ENCODE data around the gene BICRA.
"Not testable (repeated sequence)": the region's sequence is repeated elsewhere in the genome, so short reads cannot be mapped to it uniquely, and the experiment has no call there.

Gene BICRA

DNA sequence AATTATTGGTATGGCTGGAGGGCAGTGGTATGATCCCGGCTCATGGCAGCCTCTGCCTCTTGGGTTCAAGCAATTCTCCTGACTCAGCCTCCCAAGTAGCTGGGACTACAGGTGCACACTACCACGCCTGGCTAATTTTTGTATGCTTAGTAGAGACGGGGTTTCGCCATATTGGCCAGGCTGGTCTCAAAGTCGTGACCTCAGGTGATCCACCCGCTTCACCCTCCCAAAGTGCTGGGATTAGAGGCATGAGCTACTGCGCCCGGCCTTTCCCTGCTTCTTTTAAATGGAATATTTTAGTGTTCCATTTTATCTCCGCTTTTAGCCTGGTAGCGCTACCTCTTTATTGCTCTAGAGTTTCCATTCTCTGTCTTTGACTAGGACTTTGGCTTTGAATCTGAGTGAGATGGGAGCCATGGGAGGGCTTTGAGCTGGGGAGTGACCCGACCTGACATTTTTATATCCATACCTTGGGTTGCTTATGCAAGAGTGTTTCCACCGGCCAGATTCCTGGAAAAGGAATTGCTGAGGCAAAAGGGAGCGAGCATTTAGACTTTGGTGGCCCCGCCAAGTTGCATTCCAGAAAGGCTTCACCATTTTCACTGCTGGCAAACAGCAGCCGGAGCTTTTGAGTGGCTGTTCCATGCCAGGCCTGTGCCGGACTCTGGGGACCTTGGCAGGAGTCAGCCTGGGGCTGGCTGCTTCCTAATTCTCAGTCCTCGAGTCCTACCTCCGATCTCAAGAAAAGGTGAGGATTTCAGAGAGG is 22.9 kb downstream of the BICRA start:
- DNase-seq (ENCODE audit: low read depth in 2 of 2), result no peak

DNA sequence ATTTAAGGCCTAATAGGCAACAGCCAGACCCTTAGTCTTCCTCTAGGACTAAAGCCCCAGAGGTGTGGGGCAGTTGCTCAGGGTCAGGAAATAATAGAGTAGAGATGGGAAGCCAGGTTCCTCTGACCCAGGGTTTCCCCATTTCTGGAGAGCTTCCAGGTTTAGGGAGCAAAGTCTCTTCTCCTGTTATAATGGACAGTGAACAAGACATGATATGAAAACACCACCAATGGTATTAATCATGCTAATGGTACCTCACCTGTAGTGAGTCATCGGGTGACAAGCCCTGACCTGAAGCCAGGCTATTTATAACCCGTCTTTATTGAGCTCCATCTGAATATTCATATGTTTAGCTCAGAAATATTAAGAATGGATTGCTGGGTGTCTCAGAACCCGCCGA is 24.6 kb downstream of the BICRA start:
- no peak for DNase-seq (ENCODE audit: low read depth in 2 of 2)

DNA sequence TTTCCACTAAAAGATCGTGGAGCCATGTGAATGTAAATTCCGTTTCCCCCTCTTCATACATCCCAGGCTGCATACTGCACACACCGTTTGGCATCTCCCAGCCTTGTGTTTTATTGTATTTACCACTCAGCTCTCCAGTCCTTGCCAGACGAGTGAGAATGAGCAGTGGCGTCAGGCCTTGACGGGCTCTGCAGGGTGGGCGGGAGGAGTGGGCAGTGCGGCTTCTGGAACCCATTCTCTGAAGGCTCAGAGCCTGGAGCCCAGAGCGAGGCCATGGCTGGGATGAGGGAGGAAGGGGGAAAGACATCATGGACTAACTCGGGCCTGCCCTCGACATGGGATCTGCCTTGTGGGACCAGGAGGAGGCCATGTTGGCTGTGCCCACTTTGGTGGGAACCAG is 25.1 kb downstream of the BICRA start:
- DNase-seq (ENCODE audit: low read depth in 2 of 2), result no peak

DNA sequence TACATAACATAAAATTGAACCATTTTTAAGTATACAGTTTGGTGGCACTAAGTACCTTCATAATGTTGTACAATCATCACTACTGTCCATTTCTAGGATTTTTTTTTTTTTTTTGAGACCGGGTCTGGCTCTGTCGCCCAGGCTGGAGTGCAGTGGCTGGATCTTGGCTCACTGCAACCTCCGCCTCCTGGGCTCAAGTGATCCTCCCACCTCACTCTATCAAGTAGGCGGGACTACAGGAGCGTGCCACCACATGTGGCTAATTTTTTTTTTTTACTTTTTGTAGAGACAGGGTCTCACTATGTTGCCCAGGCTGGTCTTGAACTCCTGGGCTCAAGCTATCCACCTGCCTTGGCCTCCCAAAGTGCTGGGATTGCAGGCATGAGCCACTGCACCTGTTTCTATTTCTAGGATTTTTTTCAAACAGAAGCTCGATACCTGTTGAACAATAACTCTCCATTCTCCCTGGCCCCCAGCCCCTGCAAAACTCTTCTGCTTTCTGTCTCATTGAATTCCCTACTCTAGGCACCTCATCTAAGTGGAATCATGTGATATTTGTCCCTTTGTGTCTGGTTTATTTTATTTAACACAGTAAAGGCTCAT is 26.3 kb downstream of the BICRA start:
- not testable (repeated sequence) for DNase-seq (ENCODE audit: low read depth in 2 of 2)

DNA sequence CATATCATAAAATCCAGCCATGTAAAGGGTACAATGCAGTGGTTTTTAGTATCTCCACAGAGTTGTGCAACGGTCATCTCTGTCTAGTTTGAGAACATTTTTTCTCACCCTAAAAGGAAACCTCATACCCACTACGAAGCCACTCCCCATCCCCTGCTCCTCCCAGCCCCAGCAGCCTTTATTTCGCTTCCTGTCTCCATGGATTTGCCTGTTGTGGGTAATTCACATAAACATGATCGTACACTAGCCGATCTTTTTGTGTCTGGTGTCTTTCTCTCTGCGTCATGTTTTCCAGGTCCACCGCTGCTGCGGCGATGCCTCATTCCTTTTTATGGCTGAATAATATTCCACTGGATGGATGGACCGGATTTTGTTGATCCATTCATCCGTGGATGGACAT is 28.6 kb downstream of the BICRA start:
- no peak for DNase-seq (ENCODE audit: low read depth in 2 of 2)

DNA sequence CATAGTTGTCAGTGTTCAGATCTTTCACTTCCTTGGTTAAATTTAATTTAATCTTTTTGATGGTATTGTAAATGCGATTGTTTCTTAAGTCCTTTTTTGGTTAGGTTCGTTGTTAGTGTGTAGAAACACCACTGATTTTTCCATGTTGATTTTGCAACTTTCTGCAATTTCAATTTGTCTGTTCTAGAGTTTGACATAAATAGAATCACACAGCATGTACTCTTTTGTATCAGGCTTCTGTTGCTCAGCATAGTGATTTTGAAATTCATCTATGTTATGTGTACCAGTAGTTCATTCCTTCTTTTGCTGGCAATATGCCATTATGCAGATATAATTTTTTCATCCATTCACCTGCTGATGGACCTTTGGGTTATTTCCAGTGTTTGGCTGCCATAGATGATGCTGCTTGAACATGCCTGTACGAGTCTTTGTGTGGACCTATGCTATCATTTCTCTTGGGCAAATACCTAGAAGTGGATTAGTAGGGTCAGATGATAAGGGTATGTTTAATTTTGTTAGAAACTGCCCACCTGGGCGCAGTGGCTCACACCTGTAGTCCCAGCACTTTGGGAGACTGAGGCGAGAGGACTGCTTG is 33.1 kb downstream of the BICRA start:
- DNase-seq (ENCODE audit: low read depth in 2 of 2), result no peak

DNA sequence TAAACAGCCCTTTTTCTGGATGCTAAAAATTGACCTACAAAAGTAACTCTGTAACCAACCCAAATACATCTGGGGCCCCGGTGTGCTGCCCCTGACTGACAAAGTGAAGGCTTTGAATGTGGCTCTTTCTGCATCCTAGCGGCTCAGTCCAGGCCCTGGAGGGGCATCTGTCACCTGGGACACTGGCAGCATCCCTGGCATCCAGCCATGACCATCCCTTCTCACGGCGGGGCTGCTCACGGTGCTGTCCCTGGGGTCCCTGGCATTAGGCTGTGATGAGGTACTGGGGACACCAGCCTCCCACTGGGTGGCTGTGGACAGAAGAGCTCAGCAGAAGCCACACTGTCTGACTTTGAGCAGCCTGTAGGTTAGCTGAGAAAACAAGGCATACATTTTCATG is 34.3 kb downstream of the BICRA start:
- no peak for DNase-seq (ENCODE audit: low read depth in 2 of 2)

DNA sequence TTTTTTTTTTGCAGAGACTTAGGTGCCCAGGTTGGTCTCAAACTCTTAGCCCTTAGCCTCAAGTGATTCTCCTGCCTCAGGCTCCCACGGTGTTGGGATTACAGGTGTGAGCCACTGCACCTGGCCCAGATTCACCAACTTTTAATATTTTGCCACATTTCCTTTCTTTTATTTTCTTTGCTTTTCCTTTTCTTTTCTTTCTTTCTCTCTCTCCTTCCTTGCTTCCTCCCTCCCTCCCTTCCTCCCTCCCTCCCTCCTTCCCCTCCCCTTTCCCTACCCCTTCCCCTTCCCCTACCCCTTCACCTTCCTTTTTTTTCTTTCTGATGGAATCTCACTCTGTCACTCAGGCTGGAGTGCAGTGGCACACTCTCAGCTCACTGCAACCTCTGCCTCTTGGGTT is 35.3 kb downstream of the BICRA start:
- DNase-seq (ENCODE audit: low read depth in 2 of 2), result no peak

DNA sequence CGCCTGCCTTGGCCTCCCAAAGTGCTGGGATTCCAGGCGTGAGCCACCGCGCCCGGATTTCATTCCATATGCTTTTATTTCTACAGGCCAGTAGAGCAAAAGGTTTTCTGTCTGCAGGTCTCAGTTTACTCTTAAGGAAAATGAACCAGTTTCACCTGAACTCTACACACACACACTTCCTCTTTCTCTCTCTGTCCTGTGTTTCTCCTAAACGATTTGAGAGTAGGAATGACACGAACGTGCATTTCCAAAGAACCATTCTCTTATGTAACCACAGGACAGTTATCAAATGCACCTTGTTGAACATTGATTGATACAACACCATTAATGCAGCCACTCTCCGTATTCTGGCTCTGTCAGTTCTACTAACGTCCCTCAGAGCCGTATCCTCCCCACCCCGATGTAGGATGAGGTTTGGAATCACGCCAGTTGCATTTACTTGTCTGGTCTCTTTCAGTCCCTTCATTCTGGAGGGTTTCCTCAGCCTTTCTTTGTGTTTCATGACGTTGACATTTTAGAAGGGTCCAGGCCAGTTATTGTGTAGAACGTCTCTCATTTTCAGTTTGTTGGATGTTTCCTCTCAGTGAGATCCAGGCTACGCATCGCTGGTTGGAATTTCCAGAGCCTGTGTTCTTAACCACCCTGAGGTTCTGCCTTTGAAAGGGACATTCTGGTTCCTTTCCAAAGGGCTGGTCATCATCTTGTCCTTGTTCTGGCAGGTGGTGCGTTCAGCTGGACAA is 36.0 kb downstream of the BICRA start:
- no peak for DNase-seq (ENCODE audit: low read depth in 2 of 2)

DNA sequence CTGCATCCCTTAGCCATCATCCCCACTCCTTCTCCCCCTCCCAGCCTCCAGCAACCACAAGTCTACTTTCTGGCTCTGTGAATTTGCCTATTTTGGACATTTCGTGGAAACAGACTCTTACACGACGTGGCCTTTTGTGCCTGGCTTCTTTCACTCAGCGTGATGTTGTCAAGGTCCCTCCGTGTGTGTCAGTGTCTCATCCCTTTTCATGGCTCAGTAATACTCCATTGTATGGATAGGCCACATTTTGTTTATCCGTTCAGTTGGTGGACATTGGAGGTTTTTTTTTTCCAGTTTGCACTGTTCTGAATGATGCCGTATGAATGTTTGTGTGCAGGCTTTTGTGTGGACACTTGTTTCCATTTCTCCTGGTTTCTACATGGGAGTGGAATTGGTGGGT is 38.0 kb downstream of the BICRA start:
- DNase-seq (ENCODE audit: low read depth in 2 of 2), result no peak

DNA sequence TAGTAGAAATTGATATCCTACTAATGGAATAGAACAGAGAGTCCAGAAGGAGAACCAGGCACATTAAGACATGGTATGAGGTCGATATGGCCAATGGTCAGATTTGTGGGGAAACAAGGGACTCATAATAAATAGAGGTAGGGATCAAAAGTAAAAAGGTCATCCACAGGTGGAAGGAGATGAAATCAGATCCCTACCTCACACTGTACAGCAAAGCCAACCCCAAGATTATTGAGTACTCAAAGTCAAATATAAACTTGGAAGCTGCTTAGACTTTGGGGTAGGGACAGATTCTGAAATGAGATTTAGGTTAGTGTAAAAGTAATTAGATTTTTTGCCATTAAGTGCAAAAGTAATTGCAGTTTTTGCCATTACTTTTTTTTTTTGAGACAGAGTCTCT is 40.7 kb downstream of the BICRA start:
- DNase-seq (ENCODE audit: low read depth in 2 of 2), result no peak

DNA sequence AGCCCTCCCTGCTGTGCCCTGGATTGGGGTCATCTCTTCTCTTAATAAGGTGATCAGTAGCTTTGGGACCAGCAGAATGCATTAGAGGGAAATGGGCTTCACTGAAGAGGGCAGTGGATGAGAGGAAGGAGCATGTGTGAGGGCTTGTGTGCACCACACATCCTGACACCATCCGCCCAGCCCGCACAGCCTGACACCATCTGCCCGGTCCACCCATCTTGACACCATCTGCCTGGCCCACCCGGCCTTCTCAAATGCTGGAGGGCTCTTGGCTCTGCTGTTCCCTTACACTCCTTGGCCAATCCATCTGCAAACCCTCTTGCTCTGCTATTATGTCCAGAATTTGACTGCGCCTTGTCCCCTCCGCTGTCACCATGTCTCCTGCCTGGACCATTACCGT is 41.8 kb downstream of the BICRA start:
- DNase-seq (ENCODE audit: low read depth in 2 of 2), result no peak

DNA sequence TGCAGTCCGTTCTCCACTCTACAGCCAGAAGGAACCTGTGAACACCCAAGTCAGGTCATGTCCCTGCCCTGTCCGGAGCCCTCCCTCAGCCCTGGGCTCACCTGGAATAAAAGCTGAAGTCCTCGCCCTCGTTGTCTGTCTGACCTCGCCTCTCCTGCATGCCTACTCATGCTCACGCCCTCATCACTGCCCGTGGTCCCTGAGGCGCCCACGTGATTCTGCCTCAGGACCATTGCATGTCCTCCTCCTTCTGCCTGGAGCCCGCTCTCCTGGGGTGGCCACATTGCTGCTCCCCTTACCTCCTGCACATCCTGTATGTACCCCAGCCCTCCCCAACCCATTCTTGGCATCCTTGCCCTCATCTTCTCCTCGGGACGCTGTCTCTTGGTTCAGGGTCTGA is 42.2 kb downstream of the BICRA start:
- DNase-seq (ENCODE audit: low read depth in 2 of 2), result no peak

DNA sequence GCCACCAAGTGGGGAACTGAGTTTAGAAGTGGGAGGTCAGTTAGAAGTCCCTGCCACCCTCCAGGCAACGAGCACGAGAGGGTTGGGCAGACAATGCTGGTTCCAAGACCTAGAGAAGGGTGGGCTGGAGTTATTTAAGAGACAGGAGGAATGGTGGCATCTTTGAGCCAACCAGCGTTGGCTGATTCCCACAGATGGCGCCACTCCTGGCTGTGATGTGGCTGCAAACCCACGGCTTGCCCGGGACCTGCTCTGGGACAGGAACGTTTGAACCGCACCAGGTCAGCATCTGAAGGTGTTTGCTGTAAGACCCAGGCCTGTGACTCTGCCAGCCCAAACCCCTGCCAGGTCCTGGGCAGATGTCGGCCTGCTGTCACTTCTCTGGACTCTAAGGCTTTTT is 42.8 kb downstream of the BICRA start:
- no peak for DNase-seq (ENCODE audit: low read depth in 2 of 2)

DNA sequence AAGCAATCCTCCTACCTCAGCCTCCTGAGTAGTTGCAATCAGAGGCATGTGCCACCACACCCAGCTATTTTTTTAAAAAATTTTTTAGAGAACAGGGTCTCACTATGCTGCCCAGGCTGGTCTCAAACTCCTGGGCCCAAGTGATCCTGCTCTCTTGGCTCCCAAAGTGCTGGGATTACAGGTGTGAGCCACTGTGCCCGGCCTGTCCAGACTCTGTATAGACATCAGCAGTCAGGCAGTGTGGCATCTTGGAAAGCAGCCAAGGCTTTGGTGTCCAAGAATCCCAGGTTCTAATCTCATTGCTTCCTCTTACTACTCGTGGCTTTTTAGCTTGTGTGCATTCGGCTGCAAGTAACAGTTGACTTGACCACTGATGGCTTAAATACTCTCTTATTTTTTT is 43.4 kb downstream of the BICRA start:
- no peak for DNase-seq (ENCODE audit: low read depth in 2 of 2)

DNA sequence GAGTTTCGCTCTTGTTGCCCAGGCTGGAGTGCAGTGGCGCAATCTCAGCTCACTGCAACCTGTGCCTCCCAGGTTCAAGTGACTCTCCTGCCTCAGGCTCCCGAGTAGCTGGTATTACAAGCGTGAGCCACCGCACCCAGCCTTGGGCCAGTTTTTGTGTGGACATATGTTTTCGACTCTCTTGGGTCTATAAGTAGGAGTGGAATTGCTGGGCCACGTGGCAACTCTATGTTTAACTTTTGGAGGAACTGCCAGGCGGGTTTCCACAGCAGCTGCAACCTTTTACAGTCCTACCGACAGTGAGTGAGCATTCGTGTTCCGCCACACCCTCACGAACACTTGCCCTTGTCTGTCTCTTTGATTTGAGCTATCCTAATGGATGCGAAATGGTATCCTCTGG is 44.9 kb downstream of the BICRA start:
- DNase-seq (ENCODE audit: low read depth in 2 of 2), result no peak

DNA sequence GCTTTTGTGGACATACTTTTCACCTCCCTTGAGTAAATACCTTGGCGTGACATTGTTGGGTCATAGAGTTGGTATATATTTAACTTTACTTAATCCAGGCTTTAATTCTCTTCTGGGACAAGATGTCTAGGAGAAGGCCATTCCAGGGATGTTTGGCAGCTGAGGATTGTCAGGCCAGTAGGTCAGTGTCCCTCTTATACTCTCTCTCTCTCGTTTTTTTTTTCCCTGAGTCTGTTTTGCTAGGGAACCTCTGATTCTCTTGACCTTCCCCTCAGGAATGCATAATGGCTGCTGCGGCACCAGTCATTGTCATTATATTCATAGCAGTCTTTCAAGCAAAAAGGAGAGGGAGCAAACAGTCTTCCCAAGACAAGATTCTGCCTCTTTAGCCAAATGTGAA is 48.8 kb downstream of the BICRA start:
- DNase-seq (ENCODE audit: low read depth in 2 of 2), result no peak

DNA sequence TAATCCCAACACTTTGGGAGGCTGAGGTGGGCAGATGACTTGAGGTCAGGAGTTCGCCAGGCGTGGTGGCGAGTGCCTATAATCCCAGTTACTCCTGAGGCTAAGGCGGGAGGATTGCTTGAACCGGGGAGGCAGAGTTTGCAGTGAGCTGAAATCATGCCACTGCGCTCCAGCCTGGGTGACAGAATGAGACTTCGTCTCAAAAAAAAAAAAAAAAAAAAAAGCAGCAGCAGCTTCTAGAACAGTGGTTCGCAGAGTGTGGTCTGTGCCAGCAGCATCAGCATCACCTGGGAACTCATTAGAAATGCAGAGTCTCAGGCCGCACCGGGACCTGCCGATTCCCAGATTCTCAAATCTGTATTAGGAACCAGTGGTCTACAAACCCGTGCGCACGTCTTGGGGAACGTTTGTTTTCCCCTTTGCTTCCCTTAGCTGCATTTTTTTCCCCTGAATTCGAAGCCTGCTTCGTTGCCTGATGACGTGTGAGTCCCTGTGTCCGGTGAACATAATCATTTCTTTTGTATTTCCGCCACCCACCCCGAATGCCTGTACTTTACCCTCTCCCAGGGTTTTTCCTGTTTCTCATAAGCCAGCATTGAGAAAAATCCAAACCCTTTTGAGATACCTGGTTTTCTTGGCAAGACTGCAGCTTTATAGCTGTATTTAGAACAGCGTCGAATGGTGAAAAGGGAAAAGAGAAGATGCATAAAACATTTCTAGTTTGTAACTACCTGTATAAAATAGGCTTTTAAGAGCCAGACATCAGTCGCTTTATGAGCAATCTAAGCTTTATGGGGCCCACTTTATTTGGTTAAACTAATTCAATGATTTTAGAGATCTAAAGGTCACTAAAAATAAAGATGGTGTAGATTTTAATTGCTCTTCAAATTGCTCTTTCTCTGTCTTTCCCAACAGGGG is 49.8 kb downstream of the BICRA start:
- DNase-seq (ENCODE audit: low read depth in 2 of 2), result no peak

DNA sequence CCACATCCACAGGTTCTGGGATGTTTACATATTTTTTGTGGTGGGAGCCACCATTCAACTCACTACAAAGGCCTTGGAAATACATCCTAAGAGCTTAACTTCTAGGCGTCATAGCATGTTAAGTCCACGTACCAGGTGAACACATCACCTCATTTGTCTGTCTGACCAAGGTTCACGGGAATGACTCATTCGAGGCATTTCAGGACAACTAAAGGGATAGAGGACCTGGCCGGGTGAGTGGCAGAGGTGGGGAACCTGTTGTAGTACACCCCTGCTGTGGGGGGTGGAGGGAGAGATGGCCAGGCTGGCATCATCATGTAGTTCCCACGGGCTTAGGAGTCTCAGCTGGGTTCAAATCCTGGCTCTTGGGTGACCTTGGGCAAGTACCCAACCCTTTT is 51.5 kb downstream of the BICRA start:
- DNase-seq (ENCODE audit: low read depth in 2 of 2), result no peak

DNA sequence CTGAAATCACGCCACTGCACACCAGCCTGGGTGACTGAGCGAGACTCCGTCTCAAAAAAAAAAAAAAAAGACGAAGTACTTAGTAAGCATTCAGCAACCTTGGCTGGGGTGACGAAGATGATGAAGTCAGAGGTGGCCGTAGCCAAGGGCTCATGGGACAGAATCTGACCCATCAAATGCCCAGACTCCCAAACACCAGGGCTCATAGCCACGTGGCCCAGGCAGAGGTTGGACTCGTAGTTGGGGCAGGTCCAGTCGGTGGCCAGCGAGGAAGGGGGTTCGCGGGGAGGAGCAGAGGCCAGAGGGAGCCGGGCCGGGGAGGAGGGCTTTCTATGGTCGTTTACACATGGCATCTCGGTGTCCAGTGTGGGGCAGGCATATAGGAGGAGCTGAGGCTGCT is 52.2 kb downstream of the BICRA start:
- no peak for DNase-seq (ENCODE audit: low read depth in 2 of 2)

DNA sequence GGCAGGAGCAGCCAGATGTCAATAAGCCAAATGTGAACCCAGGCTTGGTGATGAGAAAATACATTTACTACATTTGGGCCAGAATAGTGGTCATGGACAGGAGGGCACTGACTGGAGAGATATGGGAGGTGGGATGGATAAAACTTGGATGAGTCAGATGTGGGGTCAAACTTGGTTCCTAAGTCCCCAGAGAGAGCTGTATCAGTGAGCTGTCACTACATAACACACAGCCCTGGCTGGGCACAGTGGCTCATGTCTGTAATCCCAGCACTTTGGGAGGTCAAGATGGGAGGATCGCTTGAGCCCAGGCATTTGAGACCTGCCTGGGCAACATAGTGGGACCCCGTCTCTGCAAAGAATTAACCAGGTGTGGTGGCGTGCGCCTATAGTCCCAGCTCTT is 52.7 kb downstream of the BICRA start:
- DNase-seq (ENCODE audit: low read depth in 2 of 2), result no peak

DNA sequence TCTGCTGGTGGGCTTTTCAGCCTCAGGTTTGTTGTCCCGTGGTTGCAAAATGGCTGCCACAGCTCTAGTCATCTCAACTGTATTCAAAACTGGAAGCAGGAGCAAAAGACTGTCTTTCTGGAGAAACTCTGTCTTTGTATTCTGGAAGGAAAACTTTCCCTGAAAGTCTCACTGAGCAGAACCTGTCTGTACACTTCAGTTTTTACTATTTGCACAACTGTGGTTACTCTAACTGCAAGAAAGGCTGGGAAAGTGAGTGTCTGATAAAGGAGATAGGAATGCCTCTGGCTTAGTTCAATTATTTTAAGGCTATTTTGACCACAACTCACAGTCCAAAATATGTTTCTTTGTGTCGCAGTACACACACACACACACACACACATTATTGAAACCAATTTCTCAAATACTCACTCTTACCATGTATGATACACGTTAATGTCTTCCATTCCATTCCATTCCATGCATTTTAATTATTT is 54.5 kb downstream of the BICRA start:
- DNase-seq (ENCODE audit: low read depth in 2 of 2), result no peak
